GM19099 (cell line): Measurements from ENCODE around the gene APP.
A peak's percentile ranks its signal among the peaks of the same experiment; 100 is the strongest.

Experiments used
- POLR2A ChIP-seq: IDR thresholded peaks from 3 replicates; pipeline ENCODE4 v1.6.1; 2011; ENCODE audit warnings: low read depth; ENCODE audit not compliant: insufficient read length; ENCODE audit errors: extremely low read depth

Gene APP

DNA sequence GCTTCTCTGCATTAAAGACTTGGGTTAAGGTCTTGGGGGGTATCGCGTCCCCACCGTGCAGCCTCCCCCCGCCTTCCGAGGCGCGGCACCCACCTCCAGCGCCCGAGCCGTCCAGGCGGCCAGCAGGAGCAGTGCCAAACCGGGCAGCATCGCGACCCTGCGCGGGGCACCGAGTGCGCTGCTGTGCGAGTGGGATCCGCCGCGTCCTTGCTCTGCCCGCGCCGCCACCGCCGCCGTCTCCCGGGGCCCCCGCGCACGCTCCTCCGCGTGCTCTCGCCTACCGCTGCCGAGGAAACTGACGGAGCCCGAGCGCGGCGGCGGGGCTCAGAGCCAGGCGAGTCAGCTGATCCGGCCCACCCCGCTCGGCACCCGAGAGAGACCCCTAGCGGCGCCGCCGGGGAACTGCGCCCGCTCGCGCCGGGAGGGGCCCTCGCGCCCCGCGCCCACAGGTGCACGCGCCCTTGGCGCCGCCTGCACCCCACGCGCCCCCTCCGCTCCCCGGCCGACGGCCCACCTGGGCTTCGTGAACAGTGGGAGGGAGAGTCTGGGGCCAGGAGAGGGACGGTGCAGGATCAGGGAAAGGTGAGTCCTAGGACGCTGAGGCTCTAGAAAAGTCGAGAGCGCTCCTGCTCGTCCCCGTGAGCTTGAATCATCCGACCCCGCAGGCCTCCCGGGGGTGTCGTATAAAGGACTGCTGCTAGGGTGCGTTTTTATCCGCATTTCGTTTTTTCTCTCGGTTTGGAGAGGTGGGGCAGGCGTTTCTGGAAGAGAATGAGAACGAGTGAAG, at the start of gene APP:
APP (minus strand) TSS at position 300 of the 787 bp plus-strand sequence; CDS start at position 150, 150 bp downstream.
- peak; percentile 64 for TF ChIP-seq POLR2A

GRCh38 chr21:26212220-26212619, 41.6 kb upstream of the APP start:
- TF ChIP-seq POLR2A = no peak

GRCh38 chr21:26210614-26211013, 40.0 kb upstream of the APP start:
- no peak for TF ChIP-seq POLR2A

DNA sequence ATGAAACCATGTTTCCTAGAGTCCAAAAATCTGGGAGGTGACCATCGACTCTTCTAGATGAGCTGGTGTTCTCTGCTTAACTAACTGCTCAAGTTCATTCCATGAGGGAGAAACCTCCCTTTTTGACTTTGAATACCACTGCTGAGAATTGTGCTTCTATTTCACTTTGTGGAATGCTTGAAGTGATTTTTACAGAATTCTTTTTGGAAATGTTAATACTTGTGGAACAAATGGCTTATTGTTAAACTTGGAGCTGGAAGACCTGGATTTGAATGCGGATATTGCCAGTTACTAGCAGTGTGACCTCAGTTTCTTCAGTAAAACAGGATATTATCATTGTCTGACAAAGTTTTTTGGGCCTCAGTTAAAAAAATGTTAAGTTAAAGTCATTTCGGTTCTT, 36.5 kb upstream of the APP start:
- TF ChIP-seq POLR2A = no peak

DNA sequence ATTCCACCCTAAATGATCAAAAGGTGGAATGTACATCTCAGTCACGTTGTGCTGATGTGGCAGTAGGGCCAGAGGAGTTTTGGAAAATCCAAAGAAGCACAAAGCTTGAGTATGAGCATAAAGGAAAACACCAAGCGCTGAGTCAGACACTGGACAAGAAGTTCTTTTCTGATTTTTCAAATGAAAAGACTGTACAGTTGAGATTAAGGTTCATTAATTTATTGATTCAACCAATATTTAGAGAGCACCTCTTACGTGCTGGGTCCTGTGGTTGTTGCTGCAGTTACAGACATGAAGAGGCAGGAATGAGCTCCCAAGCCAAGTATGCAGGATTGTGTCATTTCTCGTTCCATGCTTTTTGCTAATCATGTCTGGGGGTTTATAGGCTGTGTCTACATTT, 28.9 kb upstream of the APP start:
- TF ChIP-seq POLR2A = no peak

- TF ChIP-seq POLR2A = no peak
Measured at GRCh38 chr21:26195708-26196107, 25.1 kb upstream of the APP start.

GRCh38 chr21:26194811-26195251, 24.3 kb upstream of the APP start:
- TF ChIP-seq POLR2A = no peak

DNA sequence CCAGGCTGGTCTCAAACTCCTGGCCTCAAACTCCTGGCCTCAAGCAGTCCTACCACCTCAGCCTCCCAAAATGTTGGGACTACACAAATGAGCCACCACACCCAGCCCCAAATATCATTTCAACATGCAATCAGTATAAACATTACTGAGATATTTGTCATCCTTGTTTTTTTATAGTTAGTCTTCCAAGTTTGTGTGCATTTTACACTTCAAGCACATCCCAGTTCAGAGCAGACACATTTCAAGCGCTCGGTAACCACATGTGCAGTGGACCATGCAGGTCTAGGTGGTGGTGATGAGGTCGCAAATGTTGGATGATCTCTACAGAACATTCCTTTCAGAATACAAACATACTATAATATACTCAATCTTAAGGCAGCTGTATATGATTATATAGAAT, 23.8 kb upstream of the APP start:
- no peak for TF ChIP-seq POLR2A

DNA sequence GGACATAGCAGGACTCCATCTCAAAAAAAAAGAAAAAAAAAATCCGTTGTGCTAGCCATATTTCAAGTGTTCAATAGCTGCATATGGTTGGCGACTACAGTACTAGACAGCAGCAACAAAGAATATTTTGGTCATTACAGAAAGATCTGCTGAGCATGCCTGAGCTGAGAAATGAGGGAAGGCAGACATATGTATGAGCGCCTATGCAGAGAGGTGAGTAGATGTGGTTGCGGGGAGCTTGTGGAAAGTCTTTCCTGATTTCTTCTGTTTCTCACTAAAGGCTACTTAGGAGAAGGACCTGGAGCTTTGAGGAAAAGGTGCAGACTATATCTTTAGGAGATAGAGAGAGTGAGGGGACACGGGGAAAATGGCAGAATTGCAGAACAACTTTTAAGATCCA, 21.0 kb upstream of the APP start:
- no peak for TF ChIP-seq POLR2A

GRCh38 chr21:26188422-26188821, 17.9 kb upstream of the APP start:
- no peak for TF ChIP-seq POLR2A

GRCh38 chr21:26185446-26185845, 14.9 kb upstream of the APP start:
- no peak for TF ChIP-seq POLR2A

DNA sequence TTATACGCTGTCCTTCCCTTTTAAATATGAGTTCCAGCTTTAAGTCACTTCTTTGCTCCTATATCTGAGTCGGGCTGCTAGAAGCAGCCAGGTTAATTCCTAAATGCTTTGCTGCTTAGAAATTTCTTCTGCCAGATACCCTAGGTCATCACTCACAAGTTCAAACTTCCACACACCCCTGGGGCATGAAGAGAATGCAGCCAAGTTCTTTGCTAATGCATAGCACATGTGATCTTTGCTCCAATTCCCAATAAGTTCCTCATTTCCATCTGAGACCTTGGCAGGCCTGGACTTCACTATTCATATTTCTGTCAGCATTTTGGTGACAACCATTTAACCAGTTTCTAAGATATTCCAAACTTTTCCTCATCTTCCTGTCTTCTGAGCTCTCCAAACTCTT, 14.5 kb upstream of the APP start:
- TF ChIP-seq POLR2A = no peak

DNA sequence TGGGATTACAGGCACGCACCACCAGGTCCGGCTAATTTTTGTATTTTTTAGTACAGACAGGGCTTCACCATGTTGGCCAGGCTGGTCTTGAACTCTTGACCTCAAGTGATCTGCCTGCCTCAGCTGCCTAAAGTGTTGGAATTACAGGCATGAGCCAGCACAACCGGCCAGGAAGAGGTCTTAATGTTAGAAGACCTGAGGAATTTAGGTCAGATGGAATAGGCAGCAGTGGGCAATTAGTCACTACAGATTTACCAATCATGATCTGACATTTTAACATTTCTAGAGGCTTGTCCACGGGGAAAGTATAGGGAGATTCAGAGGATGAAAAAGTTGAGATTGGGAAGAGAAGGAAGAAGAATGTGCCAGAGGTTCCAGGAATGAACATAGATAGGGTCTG, 8.9 kb upstream of the APP start:
- TF ChIP-seq POLR2A = no peak

DNA sequence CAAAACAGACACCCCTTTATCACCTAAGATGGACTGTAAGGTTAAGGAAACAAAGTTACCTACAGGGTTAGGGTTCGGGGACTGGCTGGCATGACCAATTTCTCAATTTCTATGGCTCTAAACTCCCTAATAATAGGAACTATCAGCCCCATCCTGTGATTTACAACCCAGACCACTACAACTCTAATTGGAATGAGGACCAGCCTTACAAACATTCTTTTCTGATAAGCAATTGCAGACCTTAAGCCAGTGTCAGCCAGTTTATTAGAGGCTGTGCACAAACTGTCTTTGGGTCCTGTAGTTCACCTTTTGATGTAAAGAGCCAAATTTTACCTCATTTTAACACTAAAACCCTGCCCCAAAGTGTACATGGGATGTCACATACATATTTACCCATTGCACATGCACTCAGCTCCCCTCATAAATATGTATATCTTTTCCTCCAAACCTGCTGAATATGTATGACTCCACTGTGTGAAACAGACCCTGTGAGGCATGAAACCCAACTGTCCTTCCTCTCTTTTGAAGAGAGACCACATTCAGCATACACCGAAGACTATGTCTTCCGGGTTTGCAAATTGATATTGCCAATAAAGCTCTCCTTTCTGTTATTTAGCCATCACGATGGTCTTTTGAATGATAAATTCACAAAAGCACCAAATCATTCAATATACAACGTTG, 7.3 kb upstream of the APP start:
- TF ChIP-seq POLR2A = no peak

- no peak for TF ChIP-seq POLR2A
Measured at GRCh38 chr21:26177187-26177586, 6.6 kb upstream of the APP start.
